ENCODE results near the gene KISS1. TPM values are rescaled to one million over a fixed set of nuclear protein-coding genes. Genes with fewer than 3 reads are reported as not detected.

The KISS1 gene
- total and polyA plus RNA-seq, 2 of the 4 experiments (the other 2 are of a cell fraction) = 11.7 to 27.3 TPM

- Histone ChIP-seq H4K91ac (ENCODE audit: insufficient read depth, low read depth, low read length) (no peak overlapping the region), H2AK5ac (ENCODE audit: low read depth, low read length) (no peak overlapping the region), H3K4me3 (ENCODE audit: insufficient read depth, low read depth, low read length) (no peak overlapping the region), H3K14ac (replicated peaks; ENCODE audit: low read depth, low read length) (no peak overlapping the region), H3K27ac (ENCODE audit: insufficient read depth, low read length) (no peak overlapping the region), H2AFZ (replicated peaks; ENCODE audit: low read length, poor library complexity) (no peak overlapping the region), H2BK120ac (ENCODE audit: low read depth, low read length) (no peak overlapping the region), H3K9me1 (ENCODE audit: insufficient read depth, low read length) (no peaks in the 10 kb centered on the region), H2BK20ac (ENCODE audit: low read depth, low read length) (no peak overlapping the region), H3K56ac (ENCODE audit: extremely low read depth, insufficient read depth, low read length) (no peak overlapping the region), H4K5ac (ENCODE audit: low read depth, low read length) (no peak overlapping the region), H3K4me2 (ENCODE audit: low read depth, low read length) (no peak overlapping the region), H3K79me1 (ENCODE audit: low read depth in 1 of 2, low read length in 2 of 2) (no peaks in the 10 kb centered on the region; a peak in 1 of 4 replicates), H2BK15ac (ENCODE audit: low read depth, low read length) (no peak overlapping the region), H3K4ac (ENCODE audit: low read depth, low read length) (no peak overlapping the region), H4K20me1 (ENCODE audit: insufficient read depth, low read length) (no peaks in the 10 kb centered on the region), H3K9me3 (ENCODE audit: control insufficient read depth, insufficient read depth, low read length) (no peaks in the 10 kb centered on the region), H2BK5ac (ENCODE audit: low read depth, low read length, poor library complexity, severe bottlenecking) (no peak overlapping the region), H4K8ac (ENCODE audit: low read depth in 2 of 2, low read length in 2 of 2) (no peak overlapping the region), H2AK9ac (replicated peaks; ENCODE audit: low read depth, low read length, poor library complexity) (no peak overlapping the region), H3K23ac (ENCODE audit: low read depth, low read length) (no peak overlapping the region), H3K4me1 (ENCODE audit: control insufficient read depth, insufficient read depth, low read length) (no peaks in the 10 kb centered on the region), H3K18ac (ENCODE audit: low read depth, low read length) (no peak overlapping the region), H3K36me3 (ENCODE audit: control insufficient read depth, insufficient read depth, low read length) (peaks cover 32% of the 10 kb centered on the region), H3K9ac (ENCODE audit: low read depth, low read length) (no peak overlapping the region), H3K27me3 (ENCODE audit: control insufficient read depth, insufficient read depth, low read length) (no peaks in the 10 kb centered on the region)
- 100% methylated on average over 1 of the region's 3 CpGs; no CpG with 5 or more reads in 1 of the 2 experiments for WGBS, 2 experiments (ENCODE audit: extremely low coverage in 2 of 2, insufficient read length in 1 of 2)
- dilution Hi-C loops (cut with HindIII; ENCODE audit: low sequenced_read_pairs, unreplicated experiment) = loop anchor here (25.0 kb wide), 1 partner anchor 279 kb away; the partner anchor contains the start of gene SNRPE
- DNase-seq (no peak), ATAC-seq (ENCODE audit: low read depth) (no peak)
- TF ChIP-seq RFX5 (IDR thresholded peaks at IDR 0.05; ENCODE audit: low read depth, low read length) (no peak), RCOR1 (IDR thresholded peaks at IDR 0.05; ENCODE audit: insufficient replicate concordance, low read length) (no peak), BHLHE40 (IDR thresholded peaks at IDR 0.05; ENCODE audit: low read depth, low read length) (no peak), ELK1 (IDR thresholded peaks at IDR 0.05; ENCODE audit: borderline replicate concordance, low read depth, low read length) (no peak), FOS (IDR thresholded peaks at IDR 0.05; ENCODE audit: low read depth, low read length) (no peak), CHD1 (IDR thresholded peaks at IDR 0.05; ENCODE audit: low read depth, low read length) (no peak), CEBPB (IDR thresholded peaks at IDR 0.05; ENCODE audit: low read depth, low read length) (no peak), NFE2L2 (IDR thresholded peaks at IDR 0.05; ENCODE audit: low read depth, low read length) (no peak), MAFK (IDR thresholded peaks at IDR 0.05; ENCODE audit: low read depth, low read length) (no peak), MAZ (IDR thresholded peaks at IDR 0.05; ENCODE audit: borderline replicate concordance, low read depth, low read length) (no peak), SMC3 (IDR thresholded peaks at IDR 0.05; ENCODE audit: low read depth, low read length) (no peak)
- in situ Hi-C loops (cut with MboI; ENCODE audit: low sequenced_read_pairs) = no loop called here
- CTCF ChIA-PET = interaction anchor here (1.5 kb wide), 1 partner anchor 270 kb away, joined by 3 read pairs; no protein-coding TSS in a partner anchor
- intact Hi-C loops (cut with micrococcal nuclease) = no loop called here
- POLR2A ChIA-PET (ENCODE audit: unreplicated experiment) = no interaction called here
- BruUV-seq (replicated peaks) = no TSS peak
These were observed 55.2 kb downstream of the KISS1 start for GRCh38 chr1:204141131-204141530.

Data from IMR-90 (cell line).